K562 (cell line): ENCODE measurements around the gene ZNF620.

Experiments
- CBFA2T3 ChIP-seq: fragments of 450-650 bp; IDR thresholded peaks from 2 replicates; pipeline ENCODE4 v1.6.1; 2017
- CHD1 ChIP-seq: fragments of 200-600 bp; sonication (generic); IDR thresholded peaks from one replicate; pipeline ENCODE4 v1.6.1; 2012; ENCODE audit warnings: mild to moderate bottlenecking, moderate library complexity, low read length, inconsistent platforms
- EP300 ChIP-seq: IDR thresholded peaks from 2 replicates; pipeline ENCODE4 v1.6.1; 2012; ENCODE audit warnings: low read length, improper control_type of control experiment
- FOXJ2 ChIP-seq: fragments of 200-800 bp; sonication (Bioruptor generic); IDR thresholded peaks from 2 replicates; pipeline ENCODE4 v1.6.1; 2016; ENCODE audit warnings: missing genetic modification characterization, missing compliant biosample characterization
- MAZ ChIP-seq, 2 experiments: fragments of 450-650 bp in 1 of 2; sonication (generic) in 1 of 2; formaldehyde crosslinking; IDR thresholded peaks in 1 of 2; conservative IDR thresholded peaks in 1 of 2; 2 replicates each; pipeline versions ENCODE4 v1.4.0 to v1.5.0; 2020; ENCODE audit warnings: mild to moderate bottlenecking in 1 of 2, missing genetic modification reagents in 1 of 2
- MTA2 ChIP-seq: fragments of 450-650 bp; IDR thresholded peaks from 2 replicates; pipeline ENCODE4 v1.6.1; 2016; ENCODE audit warnings: low read depth
- NFYB ChIP-seq: IDR thresholded peaks from 2 replicates; pipeline ENCODE4 v1.6.1; 2011; ENCODE audit warnings: mild to moderate bottlenecking, moderate library complexity; ENCODE audit not compliant: insufficient read length; ENCODE audit errors: extremely low read depth
- RBM15 ChIP-seq: fragments of 200-400 bp; formaldehyde crosslinking; IDR thresholded peaks from 2 replicates; pipeline ENCODE4 v1.6.1; 2018; ENCODE audit warnings: mild to moderate bottlenecking, low read length, moderate library complexity; ENCODE audit not compliant: insufficient read depth
- TF ChIP-seq, protein P1 (sequence below), 3 experiments: IDR thresholded peaks in 2 of 3; conservative IDR thresholded peaks in 1 of 3; 2 replicates each; pipeline ENCODE4 v1.5.1; 2011 to 2012; ENCODE audit warnings: low read length in 3 of 3, mild to moderate bottlenecking in 3 of 3, control low read depth in 2 of 3, improper control_type of control experiment in 1 of 3, inconsistent platforms in 1 of 3, low read depth in 1 of 3, mixed read lengths in 1 of 3, moderate library complexity in 1 of 3; ENCODE audit not compliant: insufficient read depth in 2 of 3
- TF ChIP-seq, protein P2 (sequence below): sonication (generic); formaldehyde crosslinking; IDR thresholded peaks from 2 replicates; pipeline ENCODE4 v1.8.0; 2022; ENCODE audit warnings: mild to moderate bottlenecking, missing genetic modification reagents

DNA sequence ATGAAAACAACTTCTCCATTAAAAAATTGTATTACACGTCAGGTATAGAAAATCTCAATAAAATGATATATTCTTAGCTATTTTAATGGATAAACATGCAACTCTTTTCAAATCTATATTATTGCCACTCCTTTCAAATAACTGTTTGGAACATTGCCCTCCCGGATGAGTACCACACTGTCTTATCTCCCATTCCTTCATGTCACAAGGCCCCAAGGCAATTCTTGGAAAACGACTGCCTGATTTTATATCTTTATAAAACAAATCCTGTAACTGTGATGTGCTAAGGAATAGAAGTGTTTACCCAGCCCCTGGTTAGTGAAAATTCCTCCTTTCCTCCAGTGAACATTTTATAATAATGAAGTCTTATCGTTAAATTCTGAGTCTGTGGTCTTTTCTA is 35.1 kb upstream of the ZNF620 start:
- TF ChIP-seq NFYB (no peak), MTA2 (no peak), MAZ (CRISPR knock-in tag; conservative IDR thresholded peaks at IDR 0.05 in 1 of 2, IDR thresholded peaks at IDR 0.05 in 1 of 2) (no peak), CBFA2T3 (0 out of 2 replicates have a peak, but pooled peaks have one; percentile 26), CHD1 (no peak), FOXJ2 (tag) (no peak), EP300 (peak; percentile 30; the same call in 1 of the 2 replicates), RBM15 (no peak)
- TF ChIP-seq, protein P1, sequence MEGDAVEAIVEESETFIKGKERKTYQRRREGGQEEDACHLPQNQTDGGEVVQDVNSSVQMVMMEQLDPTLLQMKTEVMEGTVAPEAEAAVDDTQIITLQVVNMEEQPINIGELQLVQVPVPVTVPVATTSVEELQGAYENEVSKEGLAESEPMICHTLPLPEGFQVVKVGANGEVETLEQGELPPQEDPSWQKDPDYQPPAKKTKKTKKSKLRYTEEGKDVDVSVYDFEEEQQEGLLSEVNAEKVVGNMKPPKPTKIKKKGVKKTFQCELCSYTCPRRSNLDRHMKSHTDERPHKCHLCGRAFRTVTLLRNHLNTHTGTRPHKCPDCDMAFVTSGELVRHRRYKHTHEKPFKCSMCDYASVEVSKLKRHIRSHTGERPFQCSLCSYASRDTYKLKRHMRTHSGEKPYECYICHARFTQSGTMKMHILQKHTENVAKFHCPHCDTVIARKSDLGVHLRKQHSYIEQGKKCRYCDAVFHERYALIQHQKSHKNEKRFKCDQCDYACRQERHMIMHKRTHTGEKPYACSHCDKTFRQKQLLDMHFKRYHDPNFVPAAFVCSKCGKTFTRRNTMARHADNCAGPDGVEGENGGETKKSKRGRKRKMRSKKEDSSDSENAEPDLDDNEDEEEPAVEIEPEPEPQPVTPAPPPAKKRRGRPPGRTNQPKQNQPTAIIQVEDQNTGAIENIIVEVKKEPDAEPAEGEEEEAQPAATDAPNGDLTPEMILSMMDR (IDR thresholded peaks at IDR 0.05 in 2 of 3, conservative IDR thresholded peaks at IDR 0.05 in 1 of 3; ENCODE audit: insufficient read depth in 2 of 3, low read depth in 1 of 3, low read length in 3 of 3): no peak
- TF ChIP-seq, protein P2, sequence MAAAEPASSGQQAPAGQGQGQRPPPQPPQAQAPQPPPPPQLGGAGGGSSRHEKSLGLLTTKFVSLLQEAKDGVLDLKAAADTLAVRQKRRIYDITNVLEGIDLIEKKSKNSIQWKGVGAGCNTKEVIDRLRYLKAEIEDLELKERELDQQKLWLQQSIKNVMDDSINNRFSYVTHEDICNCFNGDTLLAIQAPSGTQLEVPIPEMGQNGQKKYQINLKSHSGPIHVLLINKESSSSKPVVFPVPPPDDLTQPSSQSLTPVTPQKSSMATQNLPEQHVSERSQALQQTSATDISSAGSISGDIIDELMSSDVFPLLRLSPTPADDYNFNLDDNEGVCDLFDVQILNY (CRISPR knock-in tag): no peak
